Loucy (cell line): ENCODE data around the gene GNB5.

ENCODE experiments used
- H2AFZ ChIP-seq: fragments of 200-600 bp; sonication (generic); 2 replicates; pipeline ENCODE4 v1.6.0; 2016; ENCODE audit warnings: antibody characterized with exemption, mild to moderate bottlenecking, low read length, moderate library complexity
- H3F3A ChIP-seq: fragments of 200-600 bp; 2 replicates; pipeline ENCODE4 v1.6.0; 2016; ENCODE audit warnings: antibody characterized with exemption, low read depth, mild to moderate bottlenecking
- H3K27me3 ChIP-seq: fragments of 200-600 bp; sonication (generic); 2 replicates; pipeline ENCODE4 v1.6.1; 2014; ENCODE audit warnings: low read length, mild to moderate bottlenecking; ENCODE audit not compliant: insufficient read depth, poor library complexity, severe bottlenecking
- H3K36me3 ChIP-seq: fragments of 200-600 bp; sonication (generic); 2 replicates; pipeline ENCODE4 v1.6.1; 2016; ENCODE audit warnings: low read length; ENCODE audit not compliant: insufficient read depth
- H3K4me1 ChIP-seq: fragments of 200-600 bp; sonication (generic); 2 replicates; pipeline ENCODE4 v1.5.1; 2014; ENCODE audit warnings: low read length, mild to moderate bottlenecking; ENCODE audit not compliant: insufficient read depth, poor library complexity, severe bottlenecking
- H3K4me2 ChIP-seq: fragments of 200-600 bp; sonication (generic); 2 replicates; pipeline ENCODE4 v1.6.0; 2014; ENCODE audit warnings: antibody characterized with exemption, low read length, low read depth, mild to moderate bottlenecking; ENCODE audit not compliant: poor library complexity, severe bottlenecking
- H3K4me3 ChIP-seq: fragments of 200-600 bp; sonication (generic); 2 replicates; pipeline ENCODE4 v1.5.1; 2014; ENCODE audit warnings: low read length, mild to moderate bottlenecking, mixed read lengths; ENCODE audit not compliant: poor library complexity, severe bottlenecking
- H3K79me2 ChIP-seq: fragments of 200-600 bp; sonication (generic); 2 replicates; pipeline ENCODE4 v1.6.1; 2014; ENCODE audit warnings: low read length; ENCODE audit not compliant: insufficient read depth
- H3K9ac ChIP-seq: fragments of 200-600 bp; sonication (generic); 2 replicates; pipeline ENCODE4 v1.6.0; 2014; ENCODE audit warnings: mild to moderate bottlenecking, low read depth, low read length, moderate library complexity; ENCODE audit not compliant: poor library complexity, severe bottlenecking
- H3K9me2 ChIP-seq: fragments of 200-600 bp; sonication (generic); replicated peaks from 2 replicates; pipeline ENCODE4 v1.6.1; 2016; ENCODE audit warnings: low read depth, low read length, mixed read lengths
- H3K9me3 ChIP-seq: fragments of 200-600 bp; sonication (generic); 2 replicates; pipeline ENCODE4 v1.6.1; 2014; ENCODE audit warnings: mild to moderate bottlenecking, antibody characterized with exemption, low read length, low read depth; ENCODE audit not compliant: insufficient read depth
- H4K20me1 ChIP-seq: fragments of 200-600 bp; sonication (generic); 2 replicates; pipeline ENCODE4 v1.6.0; 2014; ENCODE audit warnings: antibody characterized with exemption, low read length, mild to moderate bottlenecking; ENCODE audit not compliant: insufficient read depth, poor library complexity, severe bottlenecking
- CTCF ChIP-seq: fragments of 200-600 bp; sonication (generic); conservative IDR thresholded peaks from 2 replicates; pipeline ENCODE4 v1.5.1; 2014; ENCODE audit warnings: mild to moderate bottlenecking, antibody characterized with exemption, low read length
- EZH2phosphoT487 ChIP-seq: fragments of 200-600 bp; IDR thresholded peaks from 2 replicates; pipeline ENCODE4 v1.6.1; 2018; ENCODE audit warnings: antibody characterized with exemption, mild to moderate bottlenecking, moderate library complexity, borderline replicate concordance

GNB5 gene

GRCh38 chr15:52221730-52222129, 30.5 kb upstream of the GNB5 start:
- Histone ChIP-seq H3K9me2 (no peaks in the 10 kb centered on the region), H3K4me2 (peak overlapping the region; percentile 98), H3K9ac (peak overlapping the region; percentile 91), H3K4me1 (peaks cover 55% of the 10 kb centered on the region), H3K36me3 (no peaks in the 10 kb centered on the region), H4K20me1 (no peaks in the 10 kb centered on the region), H3F3A (peaks cover 6% of the 10 kb centered on the region; the same call in 1 of the 2 replicates), H3K27me3 (no peaks in the 10 kb centered on the region), H3K79me2 (peaks cover 29% of the 10 kb centered on the region), H3K9me3 (no peaks in the 10 kb centered on the region), H2AFZ (peak overlapping the region; percentile 60), H3K4me3 (peak overlapping the region; percentile 87)
- TF ChIP-seq CTCF (no peak), EZH2phosphoT487 (no peak)

DNA sequence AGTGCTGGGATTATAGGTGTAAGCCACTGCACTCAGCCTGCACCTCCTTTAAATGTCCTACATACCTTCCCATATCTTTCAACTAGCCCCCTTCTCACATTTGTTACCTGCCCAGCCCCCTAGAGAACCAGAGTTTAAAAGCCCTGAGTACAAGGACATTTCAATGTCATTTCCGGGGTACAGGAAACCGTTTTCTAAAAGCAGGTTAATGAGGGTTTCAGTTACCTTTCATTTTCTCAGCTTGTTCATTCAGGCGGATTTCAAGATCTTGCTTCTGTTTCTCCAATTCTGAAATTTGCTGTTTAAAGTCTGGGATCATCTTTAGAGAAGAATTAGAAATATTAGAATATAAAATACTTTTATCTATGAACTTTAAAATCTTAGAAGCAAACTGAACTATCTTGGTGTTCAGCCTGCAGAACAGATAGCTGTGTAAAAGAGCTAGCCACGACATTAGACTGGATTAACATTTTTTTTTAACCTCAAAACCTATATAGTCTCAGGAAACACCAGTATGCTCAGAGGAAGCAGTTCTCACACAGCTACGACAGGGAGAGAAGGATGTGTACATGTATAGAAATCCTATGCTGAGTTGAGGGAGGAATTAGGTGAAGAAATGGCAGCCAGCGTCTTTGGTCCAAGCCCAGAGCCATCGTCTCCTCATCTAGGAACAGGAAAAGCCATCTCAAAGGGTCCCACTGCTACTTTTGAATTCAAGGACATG, 29.9 kb upstream of the GNB5 start:
- Histone ChIP-seq H3K4me3 (peak overlapping the region; percentile 87), H2AFZ (peak overlapping the region; percentile 60), H3K9me3 (no peaks in the 10 kb centered on the region), H3K9me2 (no peaks in the 10 kb centered on the region), H3K4me1 (peaks cover 55% of the 10 kb centered on the region), H3K27me3 (no peaks in the 10 kb centered on the region), H3F3A (peaks cover 6% of the 10 kb centered on the region; the same call in 1 of the 2 replicates), H3K79me2 (peaks cover 29% of the 10 kb centered on the region), H3K9ac (peak overlapping the region; percentile 91), H3K36me3 (no peaks in the 10 kb centered on the region), H3K4me2 (peak overlapping the region; percentile 98), H4K20me1 (no peaks in the 10 kb centered on the region)
- TF ChIP-seq EZH2phosphoT487: no peak
- no peak for TF ChIP-seq CTCF

DNA sequence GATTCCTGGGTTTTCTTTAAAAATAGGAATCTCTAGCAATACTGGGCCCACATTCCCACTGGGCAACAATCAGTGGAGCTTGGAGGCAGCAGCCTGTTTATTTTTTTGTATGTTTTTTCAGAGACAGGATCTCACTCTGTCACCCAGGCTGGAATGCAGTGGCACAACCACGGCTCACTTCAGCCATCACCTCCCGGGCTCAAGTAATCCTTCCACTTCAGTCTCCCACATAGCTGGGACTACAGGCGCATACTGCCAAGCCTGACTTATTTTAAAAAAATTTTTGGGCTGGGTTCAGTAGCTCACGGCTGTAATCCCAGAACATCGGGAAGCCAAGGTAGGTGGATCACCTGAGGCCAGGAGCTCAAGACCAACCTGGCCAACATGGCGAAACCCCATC, 29.1 kb upstream of the GNB5 start:
- Histone ChIP-seq H3K4me1 (peaks cover 53% of the 10 kb centered on the region), H3K4me2 (peak overlapping the region; percentile 98), H2AFZ (no peak overlapping the region), H3K9me3 (no peaks in the 10 kb centered on the region), H3K9me2 (no peaks in the 10 kb centered on the region), H3K27me3 (no peaks in the 10 kb centered on the region), H3K36me3 (no peaks in the 10 kb centered on the region), H3K79me2 (peaks cover 29% of the 10 kb centered on the region), H3F3A (peaks cover 6% of the 10 kb centered on the region; the same call in 1 of the 2 replicates), H3K4me3 (peak overlapping the region; percentile 87), H4K20me1 (no peaks in the 10 kb centered on the region), H3K9ac (peak overlapping the region; percentile 91)
- TF ChIP-seq EZH2phosphoT487 (no peak), CTCF (no peak)
